OCI-LY7 (cell line): ENCODE data around the gene DND1.

Experiments
- CTCF ChIP-seq: fragments of 200-600 bp; sonication (generic); conservative IDR thresholded peaks from 2 replicates; pipeline ENCODE4 v1.5.1; 2014; ENCODE audit warnings: mild to moderate bottlenecking, antibody characterized with exemption, low read length, moderate library complexity, mixed read lengths
- EZH2phosphoT487 ChIP-seq: fragments of 200-600 bp; sonication (generic); IDR thresholded peaks from 2 replicates; pipeline ENCODE4 v1.6.1; 2018; ENCODE audit warnings: low read depth, borderline replicate concordance, mild to moderate bottlenecking, mixed run types, antibody characterized with exemption, low read length, moderate library complexity, mixed read lengths

GRCh38 chr5:140634103-140634502 is 39.3 kb downstream of the DND1 start:
- TF ChIP-seq CTCF (no peak), EZH2phosphoT487 (no peak)
